HG03025 (cell line): ENCODE data around the gene COA6.

ENCODE experiments used
- ATAC-seq: cut with Tn5 transposase; IDR thresholded peaks from one replicate; pipeline ENCODE4 v1.9.1; 2021; ENCODE audit warnings: mild to moderate bottlenecking, moderate library complexity; ENCODE audit not compliant: unreplicated experiment, low FRiP score

COA6 gene

DNA sequence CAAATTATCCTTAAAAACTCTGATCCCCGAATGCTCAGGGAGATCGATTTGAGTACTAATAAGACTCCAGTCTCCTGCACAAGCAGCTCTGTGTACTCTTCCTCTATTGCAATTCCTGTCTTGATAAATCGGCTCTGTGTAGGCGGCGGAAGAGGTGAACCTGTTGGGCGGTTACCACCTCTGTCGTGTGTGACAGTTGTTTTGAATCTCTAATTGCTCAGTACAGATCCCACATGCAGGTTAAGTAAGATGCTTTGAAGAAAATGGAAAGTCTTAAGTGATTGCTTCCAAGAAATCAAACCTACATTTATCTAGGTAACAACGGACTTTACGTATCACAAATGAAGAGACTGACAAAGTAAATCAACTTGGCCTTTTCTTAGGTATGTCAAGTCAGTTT lies 35.5 kb downstream of the COA6 start:
- ATAC-seq: no peak

DNA sequence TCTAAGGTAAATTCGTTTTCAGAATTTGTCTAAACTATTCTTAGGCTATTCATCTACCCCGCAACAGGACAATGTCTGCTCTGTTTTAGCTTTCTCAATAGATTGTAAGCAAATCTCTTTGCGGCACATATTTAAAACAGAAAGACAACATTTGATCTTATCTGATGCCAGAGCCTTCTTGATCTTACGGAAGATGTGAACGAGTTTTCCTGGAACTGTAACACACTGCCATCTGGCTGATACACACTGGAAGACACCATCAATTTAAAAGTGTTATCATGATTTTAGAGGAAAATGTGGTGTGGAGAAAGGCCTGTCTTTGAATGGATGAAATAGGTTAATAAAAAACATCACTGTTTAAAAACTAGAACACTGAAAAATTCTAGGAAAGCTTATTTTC lies 36.1 kb downstream of the COA6 start:
- ATAC-seq: no peak

DNA sequence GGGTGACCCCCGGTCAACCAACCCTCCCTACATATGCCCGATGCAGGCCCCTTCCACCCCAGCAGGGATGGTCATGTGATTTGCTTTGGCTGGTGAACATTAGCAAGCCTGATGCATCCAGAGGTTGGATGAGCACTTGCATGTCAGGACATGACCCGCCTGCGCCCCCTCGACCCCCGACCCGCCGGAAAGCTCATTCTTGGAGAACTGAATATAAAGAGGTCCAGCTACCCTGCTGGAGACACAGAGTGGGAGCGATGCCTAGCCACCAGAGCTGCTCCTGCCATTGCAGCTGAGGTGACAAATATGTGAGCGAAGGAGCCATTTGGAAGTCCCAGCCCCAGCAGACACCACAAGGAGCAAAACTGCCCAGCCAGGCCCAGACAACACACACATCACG lies 39.6 kb downstream of the COA6 start:
- ATAC-seq: no peak

DNA sequence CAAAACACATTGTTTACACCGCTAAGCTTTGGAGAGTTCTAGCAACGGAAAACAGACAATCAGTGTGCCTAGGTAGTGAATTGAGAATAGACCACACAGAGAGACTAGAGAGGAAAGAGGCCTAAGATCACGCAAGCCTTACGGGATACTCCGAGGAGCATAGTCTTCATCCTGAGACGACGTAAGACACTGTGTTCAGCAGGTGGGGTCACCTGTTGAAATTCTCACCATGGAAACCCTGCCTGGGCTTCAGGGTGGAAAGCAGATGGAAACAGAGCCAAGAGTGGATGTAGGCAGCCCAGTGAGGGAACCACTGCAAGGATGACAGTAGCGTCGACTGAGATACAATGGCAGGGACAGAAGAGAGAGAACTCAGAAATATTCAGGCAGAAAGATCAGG lies 40.2 kb downstream of the COA6 start:
- no peak for ATAC-seq

DNA sequence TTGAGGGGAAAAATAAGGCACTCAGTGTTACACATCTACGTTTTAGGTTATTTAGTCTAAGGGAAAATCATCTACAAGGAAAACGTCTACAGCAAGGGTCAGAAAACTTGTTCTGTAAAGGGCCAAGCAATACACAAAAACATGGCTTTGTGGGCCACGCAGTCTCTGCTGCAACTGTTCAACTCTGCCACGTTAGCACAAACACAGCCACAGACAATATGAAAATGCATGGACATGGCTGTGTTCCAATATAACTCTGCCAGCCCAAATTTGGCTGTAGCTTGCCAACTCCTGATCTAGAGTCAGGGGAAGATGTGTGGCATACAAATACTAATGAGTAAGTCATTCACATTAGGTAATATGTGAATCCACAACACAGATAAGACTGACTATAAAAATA lies 40.7 kb downstream of the COA6 start:
- no peak for ATAC-seq

DNA sequence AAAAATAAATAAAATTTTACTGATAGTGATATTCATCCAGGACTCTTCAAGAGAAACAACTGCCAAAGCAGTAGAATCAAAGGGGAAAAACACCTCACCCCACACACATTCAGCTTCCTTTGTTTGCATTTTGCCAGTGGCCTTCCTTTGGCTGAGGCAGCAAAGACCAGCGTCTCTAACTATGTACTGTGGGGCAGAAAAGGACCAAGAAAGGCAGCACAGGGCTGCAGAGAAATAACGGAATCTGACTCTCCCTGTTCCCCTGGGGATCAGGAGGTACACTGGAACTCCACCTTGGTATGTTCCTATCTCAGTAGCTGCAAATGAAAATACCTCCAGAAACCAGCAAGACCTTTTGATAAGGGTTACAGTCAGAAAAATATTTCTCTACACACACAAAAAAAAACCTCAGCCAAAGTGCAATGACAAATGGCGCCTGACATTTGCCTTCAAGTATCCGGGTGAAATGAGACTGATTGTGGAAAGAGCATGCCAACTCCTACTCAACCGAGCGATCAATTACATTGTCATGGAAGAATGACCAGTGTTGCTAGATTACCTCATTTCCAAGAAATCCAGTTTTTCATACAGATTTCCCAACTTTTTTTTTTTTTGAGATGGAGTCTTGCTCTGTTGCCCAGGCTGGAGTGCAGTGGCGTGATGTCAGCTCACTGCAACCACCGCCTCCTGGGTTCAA lies 54.8 kb downstream of the COA6 start:
- ATAC-seq: no peak

DNA sequence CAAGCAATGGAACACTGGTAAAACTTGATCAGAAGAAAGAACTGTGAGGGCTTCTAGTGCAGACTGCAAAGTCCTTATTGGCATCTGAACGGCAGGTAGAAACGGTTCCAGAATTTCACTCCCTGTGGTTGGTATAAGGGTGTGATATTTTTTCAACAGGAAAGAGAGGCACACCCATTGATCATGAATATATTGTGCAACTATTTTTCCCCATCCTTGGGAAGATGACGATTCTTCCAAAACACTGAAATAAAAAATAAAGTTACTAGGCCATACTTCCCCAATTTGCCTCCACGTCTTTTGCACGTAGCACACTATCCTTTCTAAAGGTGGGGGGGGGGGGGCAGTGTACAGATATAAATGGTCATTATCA lies 56.2 kb downstream of the COA6 start:
- ATAC-seq: no peak

DNA sequence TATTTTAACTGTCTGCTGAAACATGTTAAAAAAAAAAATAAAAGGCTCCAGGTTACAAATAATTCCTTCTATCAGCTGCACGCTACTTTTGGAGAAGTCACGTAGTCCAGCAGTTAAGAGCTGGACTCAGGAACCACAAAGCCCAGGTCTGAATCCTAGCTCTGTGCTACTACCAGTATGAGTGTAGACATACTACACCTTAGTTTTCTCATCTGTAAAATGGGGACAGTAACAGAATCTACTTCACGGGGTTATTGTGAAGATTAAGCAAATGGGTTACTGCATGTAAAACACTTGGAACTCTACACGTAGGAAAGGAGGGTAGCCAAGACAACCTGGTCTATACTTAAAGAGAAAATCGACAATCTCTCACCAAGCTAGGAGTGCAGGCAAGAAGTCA lies 57.4 kb downstream of the COA6 start:
- no peak for ATAC-seq

DNA sequence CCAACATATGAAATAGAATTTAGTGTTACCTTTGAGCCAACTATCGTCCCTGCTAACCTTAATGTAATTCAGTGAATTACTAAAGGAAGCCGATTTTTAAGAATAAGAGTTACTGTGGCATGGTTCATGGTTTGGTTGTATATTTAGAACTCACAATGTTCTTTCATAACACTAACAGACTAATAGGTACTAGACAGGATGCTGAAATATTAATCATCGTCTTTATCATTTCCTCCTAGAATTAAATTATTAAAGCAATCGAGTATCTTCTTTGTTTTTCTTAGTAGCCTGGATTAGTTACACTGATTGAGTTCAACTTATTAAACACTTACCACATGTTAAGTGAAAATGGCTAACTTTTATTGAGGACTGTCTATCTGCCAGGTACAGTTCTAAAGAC lies 58.0 kb downstream of the COA6 start:
- no peak for ATAC-seq

DNA sequence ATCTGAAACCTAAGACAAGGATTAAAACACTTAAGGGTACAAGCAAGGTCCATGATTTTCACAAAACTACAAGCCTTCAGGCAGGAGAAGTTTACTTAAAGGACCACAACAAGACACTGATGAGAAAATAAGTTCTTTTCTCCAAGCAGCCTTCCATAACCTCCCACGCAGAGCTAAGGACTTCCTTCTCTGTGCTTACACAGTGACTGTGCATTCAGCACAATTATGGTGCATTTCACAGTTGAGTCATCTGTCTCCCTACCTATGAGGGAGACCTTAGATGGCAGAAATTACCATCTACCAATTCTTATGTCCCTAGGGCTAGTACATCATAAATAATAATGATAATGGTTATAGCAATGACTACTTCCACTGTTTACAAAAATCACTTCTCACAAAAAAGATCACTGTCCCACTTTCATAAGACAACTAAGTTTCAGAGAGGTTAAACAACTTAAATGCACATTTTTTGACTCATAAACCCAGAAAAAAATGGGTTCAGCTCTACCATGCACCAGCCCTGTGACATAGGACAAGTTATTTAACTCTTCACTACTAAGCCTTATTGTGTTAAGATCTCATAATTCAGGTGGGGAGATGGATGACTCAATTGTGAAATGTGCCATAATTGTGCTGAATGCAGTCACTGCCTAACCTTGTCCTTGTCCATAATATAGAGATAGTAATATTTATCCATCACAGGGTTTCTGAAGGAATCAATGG lies 60.5 kb downstream of the COA6 start:
- peak; percentile 78 for ATAC-seq
